ENCODE measurements around the gene PLD6.

The PLD6 gene

GRCh38 chr17:17151962-17152361, 54.2 kb downstream of the PLD6 start:
- TF ChIP-seq CTCF (IDR thresholded peaks at IDR 0.05; ENCODE audit: borderline replicate concordance, insufficient read depth, low read depth, low read length), result no peak
- H3K4me3 ChIP-seq (ENCODE audit: low read depth, low read length), result no peak overlapping the region

GRCh38 chr17:17151541-17151940, 54.6 kb downstream of the PLD6 start:
- no peak overlapping the region for H3K4me3 ChIP-seq (ENCODE audit: low read depth, low read length)
- TF ChIP-seq CTCF (IDR thresholded peaks at IDR 0.05; ENCODE audit: borderline replicate concordance, insufficient read depth, low read depth, low read length), result no peak

DNA sequence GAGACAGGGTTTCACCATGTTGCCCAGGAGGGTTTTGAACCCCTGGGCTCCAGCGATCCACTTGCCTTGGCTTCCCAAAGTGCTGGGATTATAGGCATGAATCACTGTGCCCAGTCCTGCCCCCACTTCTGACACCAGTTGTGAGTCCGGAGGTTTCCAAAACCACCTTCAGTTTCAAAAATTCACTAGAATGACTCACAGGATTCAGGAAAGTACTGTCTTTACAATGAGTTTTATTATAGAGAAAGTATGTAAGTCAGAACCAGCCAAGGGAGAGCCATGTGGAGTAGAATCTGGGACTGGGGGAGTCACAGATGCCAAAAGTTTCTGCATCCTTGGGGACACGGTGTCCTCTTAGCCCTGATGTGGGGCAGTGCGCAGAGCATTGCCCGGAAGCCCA, 55.1 kb downstream of the PLD6 start:
- TF ChIP-seq CTCF (IDR thresholded peaks at IDR 0.05; ENCODE audit: borderline replicate concordance, insufficient read depth, low read depth, low read length), result no peak
- H3K4me3 ChIP-seq (ENCODE audit: low read depth, low read length), result no peak overlapping the region

Data from GM12875 (cell line).